DND-41 (cell line): ENCODE measurements around the gene DPPA5.

Experiments
- EZH2 ChIP-seq: IDR thresholded peaks from 3 replicates; pipeline ENCODE4 v1.6.1; 2012; ENCODE audit warnings: borderline replicate concordance, low read depth, mild to moderate bottlenecking, moderate library complexity, low read length, inconsistent platforms; ENCODE audit not compliant: severe bottlenecking
- TF ChIP-seq, protein P1 (sequence below): IDR thresholded peaks from 2 replicates; pipeline ENCODE4 v1.5.1; 2012; ENCODE audit warnings: borderline replicate concordance, low read length, moderate library complexity, mild to moderate bottlenecking; ENCODE audit not compliant: poor library complexity, severe bottlenecking; ENCODE audit errors: extremely low read depth

DNA sequence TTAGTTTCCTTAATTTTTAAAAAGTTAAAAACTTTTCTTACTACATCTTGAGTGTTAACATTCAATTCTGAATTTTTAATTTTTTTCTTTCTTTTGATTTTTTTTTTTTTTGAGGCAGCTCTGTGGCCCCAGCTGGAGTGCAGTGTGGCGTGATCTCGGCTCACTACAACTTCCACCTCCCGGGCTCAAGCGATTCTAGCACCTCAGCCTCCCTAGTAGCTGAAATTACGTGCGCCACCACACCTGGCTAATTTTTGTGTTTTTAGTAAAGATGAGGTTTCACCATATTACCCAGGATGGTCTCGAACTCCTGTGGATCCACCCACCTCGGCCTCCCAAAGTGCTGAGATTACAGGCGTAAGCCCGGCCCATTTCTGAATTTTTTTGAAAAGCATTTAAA is 41.8 kb upstream of the DPPA5 start:
- TF ChIP-seq, protein P1, sequence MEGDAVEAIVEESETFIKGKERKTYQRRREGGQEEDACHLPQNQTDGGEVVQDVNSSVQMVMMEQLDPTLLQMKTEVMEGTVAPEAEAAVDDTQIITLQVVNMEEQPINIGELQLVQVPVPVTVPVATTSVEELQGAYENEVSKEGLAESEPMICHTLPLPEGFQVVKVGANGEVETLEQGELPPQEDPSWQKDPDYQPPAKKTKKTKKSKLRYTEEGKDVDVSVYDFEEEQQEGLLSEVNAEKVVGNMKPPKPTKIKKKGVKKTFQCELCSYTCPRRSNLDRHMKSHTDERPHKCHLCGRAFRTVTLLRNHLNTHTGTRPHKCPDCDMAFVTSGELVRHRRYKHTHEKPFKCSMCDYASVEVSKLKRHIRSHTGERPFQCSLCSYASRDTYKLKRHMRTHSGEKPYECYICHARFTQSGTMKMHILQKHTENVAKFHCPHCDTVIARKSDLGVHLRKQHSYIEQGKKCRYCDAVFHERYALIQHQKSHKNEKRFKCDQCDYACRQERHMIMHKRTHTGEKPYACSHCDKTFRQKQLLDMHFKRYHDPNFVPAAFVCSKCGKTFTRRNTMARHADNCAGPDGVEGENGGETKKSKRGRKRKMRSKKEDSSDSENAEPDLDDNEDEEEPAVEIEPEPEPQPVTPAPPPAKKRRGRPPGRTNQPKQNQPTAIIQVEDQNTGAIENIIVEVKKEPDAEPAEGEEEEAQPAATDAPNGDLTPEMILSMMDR: no peak
- no peak for TF ChIP-seq EZH2
